GDM1 (cell line): ENCODE results near the gene RARRES2.

Experiments used
- DNase-seq: peaks from one replicate; lab custom pipeline; 2025; lab: John Stamatoyannopoulos, UW

Gene RARRES2

GRCh38 chr7:150361807-150362621, 20.6 kb upstream of the RARRES2 start:
- DNase-seq = no peak

- no peak for DNase-seq
These were observed 20.0 kb upstream of the RARRES2 start for GRCh38 chr7:150361402-150361801.

GRCh38 chr7:150360363-150361058, 19.1 kb upstream of the RARRES2 start:
- DNase-seq = no peak

GRCh38 chr7:150359622-150360362, 18.4 kb upstream of the RARRES2 start:
- DNase-seq = no peak

- DNase-seq = no peak
These were observed 17.7 kb upstream of the RARRES2 start for GRCh38 chr7:150358988-150359621.

GRCh38 chr7:150358433-150358832, 17.0 kb upstream of the RARRES2 start:
- DNase-seq = no peak

GRCh38 chr7:150357771-150358427, 16.5 kb upstream of the RARRES2 start:
- no peak for DNase-seq

GRCh38 chr7:150357270-150357669, 15.8 kb upstream of the RARRES2 start:
- DNase-seq = peak; percentile 49

- DNase-seq = no peak
These were observed 15.0 kb upstream of the RARRES2 start for GRCh38 chr7:150356265-150356897.

GRCh38 chr7:150355666-150356059, 14.2 kb upstream of the RARRES2 start:
- no peak for DNase-seq

- no peak for DNase-seq
These were observed 10.3 kb upstream of the RARRES2 start for GRCh38 chr7:150351587-150352194.

- no peak for DNase-seq
These were observed 5.5 kb upstream of the RARRES2 start for GRCh38 chr7:150346922-150347321.

GRCh38 chr7:150345012-150345411, 3.6 kb upstream of the RARRES2 start:
- no peak for DNase-seq

GRCh38 chr7:150344299-150344698, 2.9 kb upstream of the RARRES2 start:
- DNase-seq = no peak

GRCh38 chr7:150343225-150343624, 1.8 kb upstream of the RARRES2 start:
- no peak for DNase-seq

GRCh38 chr7:150342121-150342408, 636 bp upstream of the RARRES2 start:
- DNase-seq = no peak

- DNase-seq = no peak
These were observed 560 bp downstream of the RARRES2 start for GRCh38 chr7:150340875-150341262.

GRCh38 chr7:150340024-150340749, 1.2 kb downstream of the RARRES2 start:
- DNase-seq = no peak

GRCh38 chr7:150339409-150339809, 2.0 kb downstream of the RARRES2 start:
- DNase-seq = no peak

GRCh38 chr7:150338166-150338829, 3.1 kb downstream of the RARRES2 start:
- no peak for DNase-seq
